22Rv1 (cell line): ENCODE results near the gene CHD9NB.

ENCODE experiments used
- ZFX ChIP-seq: fragments of 450-650 bp; IDR thresholded peaks from 2 replicates; pipeline ENCODE4 v1.6.1; 2017; ENCODE audit warnings: antibody characterized with exemption, borderline replicate concordance
- TF ChIP-seq, protein P1 (sequence below): fragments of 450-650 bp; IDR thresholded peaks from 2 replicates; pipeline ENCODE4 v1.5.1; 2017; ENCODE audit warnings: mild to moderate bottlenecking

DNA sequence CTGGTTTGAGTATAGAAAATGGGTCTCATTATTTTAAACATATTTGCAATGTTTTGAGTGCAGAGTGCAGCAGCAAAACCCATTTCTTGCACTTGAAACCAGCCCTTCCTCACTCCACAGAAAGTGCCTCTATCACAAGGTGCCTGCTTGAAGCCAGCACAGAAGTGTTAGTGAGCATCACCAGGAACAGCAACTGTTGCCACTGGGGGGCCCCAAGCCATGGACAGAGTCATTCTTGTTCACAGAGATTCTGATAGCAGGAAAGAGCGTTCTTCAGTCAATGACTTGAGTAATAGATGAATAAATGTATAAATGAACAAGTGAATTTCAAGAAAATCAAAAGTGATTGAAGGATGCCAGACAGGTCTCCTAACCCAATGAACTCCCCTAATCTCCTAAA, 45.6 kb downstream of the CHD9NB start:
- TF ChIP-seq, protein P1, sequence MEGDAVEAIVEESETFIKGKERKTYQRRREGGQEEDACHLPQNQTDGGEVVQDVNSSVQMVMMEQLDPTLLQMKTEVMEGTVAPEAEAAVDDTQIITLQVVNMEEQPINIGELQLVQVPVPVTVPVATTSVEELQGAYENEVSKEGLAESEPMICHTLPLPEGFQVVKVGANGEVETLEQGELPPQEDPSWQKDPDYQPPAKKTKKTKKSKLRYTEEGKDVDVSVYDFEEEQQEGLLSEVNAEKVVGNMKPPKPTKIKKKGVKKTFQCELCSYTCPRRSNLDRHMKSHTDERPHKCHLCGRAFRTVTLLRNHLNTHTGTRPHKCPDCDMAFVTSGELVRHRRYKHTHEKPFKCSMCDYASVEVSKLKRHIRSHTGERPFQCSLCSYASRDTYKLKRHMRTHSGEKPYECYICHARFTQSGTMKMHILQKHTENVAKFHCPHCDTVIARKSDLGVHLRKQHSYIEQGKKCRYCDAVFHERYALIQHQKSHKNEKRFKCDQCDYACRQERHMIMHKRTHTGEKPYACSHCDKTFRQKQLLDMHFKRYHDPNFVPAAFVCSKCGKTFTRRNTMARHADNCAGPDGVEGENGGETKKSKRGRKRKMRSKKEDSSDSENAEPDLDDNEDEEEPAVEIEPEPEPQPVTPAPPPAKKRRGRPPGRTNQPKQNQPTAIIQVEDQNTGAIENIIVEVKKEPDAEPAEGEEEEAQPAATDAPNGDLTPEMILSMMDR, result no peak
- TF ChIP-seq ZFX, result no peak
